Fibroblast of skin of left quadriceps (primary cell): Measurements from ENCODE around the gene RET.

ENCODE experiments used
- DNase-seq, 2 experiments: peaks; one replicate each; pipeline ENCODE4 v3.0.0-alpha.2; 2013; ENCODE audit warnings: low read depth in 2 of 2

Gene RET

GRCh38 chr10:43062402-43063160 is 14.3 kb upstream of the RET start:
- no peak for DNase-seq

GRCh38 chr10:43064331-43065075 is 12.4 kb upstream of the RET start:
- no peak for DNase-seq

- DNase-seq = no peak
Observed at GRCh38 chr10:43065234-43065633, 11.6 kb upstream of the RET start.

- no peak for DNase-seq
Observed at GRCh38 chr10:43065761-43066160, 11.1 kb upstream of the RET start.

- no peak for DNase-seq
Observed at GRCh38 chr10:43066481-43066880, 10.4 kb upstream of the RET start.

- no peak for DNase-seq
Observed at GRCh38 chr10:43067391-43068135, 9.3 kb upstream of the RET start.

- no peak for DNase-seq
Observed at GRCh38 chr10:43068136-43068395, 8.8 kb upstream of the RET start.

GRCh38 chr10:43068471-43069210 is 8.2 kb upstream of the RET start:
- no peak for DNase-seq

- no peak for DNase-seq
Observed at GRCh38 chr10:43069211-43069515, 7.7 kb upstream of the RET start.

- DNase-seq = no peak
Observed at GRCh38 chr10:43069579-43069978, 7.3 kb upstream of the RET start.

- DNase-seq = no peak
Observed at GRCh38 chr10:43070121-43071085, 6.5 kb upstream of the RET start.

- no peak for DNase-seq
Observed at GRCh38 chr10:43071865-43072650, 4.8 kb upstream of the RET start.

- DNase-seq = no peak
Observed at GRCh38 chr10:43073191-43073590, 3.7 kb upstream of the RET start.

- no peak for DNase-seq
Observed at GRCh38 chr10:43073721-43074120, 3.1 kb upstream of the RET start.

GRCh38 chr10:43074409-43074808 is 2.5 kb upstream of the RET start:
- no peak for DNase-seq

GRCh38 chr10:43074827-43075611 is 1.9 kb upstream of the RET start:
- DNase-seq = no peak

GRCh38 chr10:43075612-43076003 is 1.3 kb upstream of the RET start:
- DNase-seq = no peak

GRCh38 chr10:43076311-43076875 is 476 bp upstream of the RET start:
- no peak for DNase-seq

- no peak for DNase-seq
Observed at GRCh38 chr10:43077421-43078171, 727 bp downstream of the RET start.
